RPMI8226 (cell line): ENCODE results near the gene NCSTN.
"Not testable (repeated sequence)": the region's sequence is repeated elsewhere in the genome, so short reads cannot be mapped to it uniquely, and the experiment has no call there.

Experiments used
- DNase-seq: peaks from one replicate; pipeline ENCODE4 v3.0.0-alpha.2; 2015

The NCSTN gene

DNA sequence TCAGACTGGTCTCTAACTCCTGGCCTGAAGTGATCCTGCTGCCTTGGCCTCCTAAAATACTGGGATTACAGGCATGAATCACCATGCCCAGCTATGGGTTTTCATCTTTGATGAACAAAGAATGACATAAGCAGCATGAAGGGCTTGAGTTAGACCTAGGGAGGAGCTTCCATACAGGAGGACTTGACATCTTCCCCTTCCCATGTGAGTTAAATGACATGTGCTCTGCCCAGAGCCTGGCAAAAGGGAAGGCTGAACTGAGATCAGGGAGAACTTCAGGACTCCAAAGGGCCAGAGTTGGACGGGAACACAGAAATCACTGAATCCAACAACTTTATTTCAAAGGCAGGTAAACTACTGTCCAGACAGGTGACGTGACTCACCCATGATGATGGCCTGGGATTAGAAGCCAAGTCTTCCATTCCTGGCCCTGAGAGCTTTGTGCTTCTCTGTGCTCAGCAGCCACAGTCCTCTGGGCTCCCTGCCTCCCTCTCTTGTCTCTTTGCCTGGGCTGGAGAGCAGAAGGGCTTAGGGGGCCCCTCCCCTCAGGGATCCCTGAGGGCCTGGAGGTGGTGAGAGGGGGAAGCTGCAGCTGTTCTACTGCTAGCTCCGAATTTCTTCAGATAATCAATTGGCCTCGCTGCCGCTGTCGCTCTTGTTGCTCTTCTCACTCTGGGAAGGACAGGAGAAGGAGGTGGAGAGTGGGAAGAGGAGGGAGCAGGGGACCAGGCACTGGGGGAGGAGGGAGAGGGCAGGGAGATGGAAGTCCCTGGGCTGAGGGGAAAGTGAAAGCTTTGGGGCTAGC, 31.3 kb downstream of the NCSTN start:
- no peak for DNase-seq

DNA sequence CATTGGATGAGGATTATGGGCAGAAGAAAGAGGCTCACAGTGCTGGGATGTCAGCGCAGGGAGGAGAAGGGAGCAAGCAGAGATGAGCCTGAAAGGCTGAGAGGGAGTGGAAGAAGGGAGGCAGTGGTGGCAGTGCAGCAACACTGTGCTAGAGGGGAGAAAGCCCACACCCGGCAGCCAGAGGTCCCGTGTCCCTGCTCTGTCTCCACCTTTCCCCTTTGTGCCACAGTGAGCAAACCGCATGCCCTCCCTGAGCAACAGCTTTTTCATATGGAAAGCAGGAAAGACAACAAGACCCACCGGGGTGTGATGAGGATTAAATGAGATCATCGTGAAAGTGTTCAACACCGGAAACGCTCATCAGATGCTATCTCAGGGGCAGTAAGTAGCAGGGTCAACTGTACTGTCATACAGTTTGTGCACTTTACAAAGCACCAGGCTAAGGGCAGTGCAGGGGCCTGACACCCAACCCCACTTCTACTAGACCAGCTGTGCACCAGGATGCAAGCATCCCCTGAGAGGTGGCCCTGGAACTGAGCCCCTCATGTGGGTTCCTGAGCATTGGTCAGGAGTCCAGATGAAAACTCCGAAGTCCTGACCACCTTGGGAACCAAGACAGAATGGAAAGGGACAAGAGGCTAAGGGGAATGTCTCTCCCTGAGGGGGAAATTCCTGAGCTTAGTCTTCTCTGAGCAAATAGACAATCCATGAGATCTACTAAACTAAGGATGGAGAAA, 32.8 kb downstream of the NCSTN start:
- DNase-seq = no peak

DNA sequence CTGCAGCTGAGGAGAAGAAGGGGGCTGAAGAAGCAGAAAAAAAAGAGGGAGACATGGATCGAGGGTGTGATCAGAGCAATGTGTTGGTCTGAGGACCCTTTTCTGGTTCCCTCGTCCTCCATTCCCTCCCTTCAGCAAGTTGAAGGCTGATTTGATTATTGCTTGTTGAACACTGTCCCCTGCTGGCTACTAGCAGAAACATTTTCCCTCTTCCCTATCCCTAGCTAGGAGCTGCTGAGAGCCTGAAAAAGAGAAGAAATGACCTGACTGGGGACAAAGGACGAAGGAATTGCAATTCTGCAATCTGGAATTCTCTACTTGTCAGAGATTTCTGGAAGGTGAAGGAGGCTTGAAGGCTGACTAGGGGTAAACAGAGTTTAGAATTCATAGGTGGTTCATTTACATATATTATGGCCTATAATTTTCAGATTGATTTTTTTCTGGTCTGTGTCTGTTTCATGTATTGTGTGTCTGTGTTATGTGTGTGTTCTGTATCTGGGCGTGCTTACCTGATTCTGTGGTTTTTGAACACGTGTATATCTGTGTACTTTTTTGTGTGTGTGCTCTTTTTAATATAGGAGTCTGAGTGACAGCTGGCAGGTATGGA, 33.4 kb downstream of the NCSTN start:
- peak; percentile 54 for DNase-seq

GRCh38 chr1:160377585-160378206, 34.5 kb downstream of the NCSTN start:
- DNase-seq = no peak

- not testable (repeated sequence) for DNase-seq
These were observed 41.6 kb downstream of the NCSTN start for GRCh38 chr1:160384812-160385211.

DNA sequence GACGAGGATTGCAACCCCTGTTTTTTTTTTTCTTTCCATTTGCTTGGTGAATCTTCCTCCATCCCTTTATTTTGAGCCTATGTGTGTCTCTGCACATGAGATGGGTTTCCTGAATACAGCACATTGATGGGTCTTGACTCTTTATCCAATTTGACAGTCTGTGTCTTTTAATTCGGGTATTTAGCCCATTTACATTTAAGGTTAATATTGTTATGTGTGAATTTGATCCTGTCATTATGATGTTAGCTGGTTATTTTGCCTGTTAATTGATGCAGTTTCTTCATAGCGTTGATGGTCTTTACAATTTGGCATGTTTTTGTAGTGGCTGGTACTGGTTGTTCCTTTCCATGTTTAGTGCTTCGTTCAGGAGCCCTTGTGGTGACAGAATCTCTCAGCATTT, 45.2 kb downstream of the NCSTN start:
- DNase-seq = not testable (repeated sequence)

GRCh38 chr1:160394673-160395072, 51.5 kb downstream of the NCSTN start:
- no peak for DNase-seq

- no peak for DNase-seq
These were observed 54.5 kb downstream of the NCSTN start for GRCh38 chr1:160397651-160398050.

DNA sequence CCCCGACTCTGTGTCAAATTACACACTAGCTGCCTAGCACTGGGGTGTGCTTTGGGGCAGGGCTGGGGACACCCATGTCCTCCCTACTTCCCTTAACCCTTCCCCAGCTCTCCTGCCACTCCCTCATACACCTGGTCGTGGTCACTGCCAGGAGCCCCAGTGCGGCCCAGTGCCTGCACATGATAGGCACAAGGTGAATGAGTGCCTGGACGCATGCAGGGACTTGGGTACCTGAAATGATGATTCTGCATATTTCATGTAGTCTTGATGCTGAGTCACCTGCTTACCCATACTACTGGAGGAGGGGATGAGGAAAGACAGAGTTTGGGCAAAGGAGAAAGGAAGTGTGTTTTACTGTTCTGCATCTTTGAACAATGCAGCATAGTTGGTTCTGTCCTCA, 55.6 kb downstream of the NCSTN start:
- peak; percentile 58 for DNase-seq

- DNase-seq = no peak
These were observed 56.5 kb downstream of the NCSTN start for GRCh38 chr1:160399544-160400222.

DNA sequence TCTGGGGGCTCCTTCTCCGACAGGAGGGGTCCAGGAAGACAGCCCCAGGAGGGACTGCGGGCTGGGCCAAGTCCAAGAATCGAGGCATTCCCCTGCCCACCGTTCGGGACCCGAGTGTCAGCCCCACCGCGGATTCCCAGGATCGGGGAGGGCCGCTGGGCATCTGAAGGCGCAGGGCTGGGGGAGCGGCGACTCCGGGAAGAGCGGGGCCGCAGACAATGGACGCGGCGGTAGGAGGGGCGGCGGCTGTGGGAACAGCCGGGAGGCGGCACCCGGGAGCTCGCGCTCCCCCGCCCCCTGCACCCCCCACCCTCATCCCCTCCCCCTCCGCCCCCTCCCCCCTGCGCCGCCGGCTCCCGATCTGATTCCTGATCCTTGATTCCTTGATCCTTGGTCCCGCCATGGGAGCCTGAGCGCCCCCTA, 57.1 kb downstream of the NCSTN start, which contains the start of gene VANGL2:
Gene VANGL2, plus strand, starts transcription at position 342 of the 423 bp plus-strand sequence. CDS start 15,274 bp downstream, outside the sequence.
- no peak for DNase-seq

GRCh38 chr1:160400646-160401486, 57.7 kb downstream of the NCSTN start:
- DNase-seq = no peak

DNA sequence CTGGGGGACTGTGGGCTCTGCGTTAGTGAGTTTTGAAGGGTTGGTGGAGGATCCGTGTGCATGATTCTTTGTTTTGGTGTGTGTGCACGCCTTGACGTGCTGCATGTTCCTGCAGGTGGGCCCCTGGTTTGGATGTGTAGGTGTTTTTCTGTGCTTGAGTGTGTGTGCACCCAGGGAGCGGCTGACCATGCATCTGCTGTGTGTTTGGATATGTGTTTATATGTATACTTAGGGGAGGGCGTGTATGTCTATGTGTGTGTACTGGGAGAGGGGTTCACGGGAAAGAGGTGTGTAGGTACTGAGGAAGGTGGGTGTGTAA, 58.3 kb downstream of the NCSTN start:
- no peak for DNase-seq

DNA sequence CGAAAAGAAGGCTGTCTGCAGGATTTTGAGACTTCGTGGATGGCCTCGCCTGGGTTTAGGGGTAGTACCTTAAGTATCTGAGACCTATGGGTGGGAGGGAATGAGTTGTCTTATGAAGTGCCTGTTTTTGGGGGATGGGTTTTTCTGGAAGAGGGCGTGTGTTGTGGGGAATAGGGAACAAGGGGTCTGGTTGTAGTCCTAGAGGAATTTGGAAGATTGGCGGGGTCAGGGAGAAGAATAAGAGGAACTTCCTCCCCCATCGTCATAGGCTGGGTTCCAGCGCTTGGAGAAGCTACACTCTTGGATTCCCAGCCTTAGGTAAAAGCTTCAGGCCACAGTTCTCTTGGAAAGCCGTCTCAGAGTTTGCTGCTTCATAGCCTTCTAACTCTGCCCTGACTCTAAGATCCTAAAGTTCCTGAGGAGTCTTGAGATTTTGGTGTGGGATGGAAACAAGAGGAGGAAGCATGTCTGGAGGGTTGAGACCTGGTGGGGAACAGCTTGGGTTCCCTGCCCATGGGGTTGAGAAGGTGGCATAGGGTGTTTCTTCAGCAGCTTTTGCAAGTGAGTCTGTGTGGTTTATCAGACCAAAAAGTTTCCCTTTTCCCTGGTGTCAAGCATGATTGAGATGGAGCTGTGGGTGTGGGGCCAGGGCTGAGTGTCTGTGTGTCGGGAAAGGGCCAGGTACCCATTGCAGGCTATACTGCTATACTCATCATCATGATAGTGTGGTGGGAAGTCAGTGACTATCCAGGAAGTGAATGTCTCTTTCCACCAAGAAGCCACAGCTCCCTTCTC, 59.0 kb downstream of the NCSTN start:
- no peak for DNase-seq

DNA sequence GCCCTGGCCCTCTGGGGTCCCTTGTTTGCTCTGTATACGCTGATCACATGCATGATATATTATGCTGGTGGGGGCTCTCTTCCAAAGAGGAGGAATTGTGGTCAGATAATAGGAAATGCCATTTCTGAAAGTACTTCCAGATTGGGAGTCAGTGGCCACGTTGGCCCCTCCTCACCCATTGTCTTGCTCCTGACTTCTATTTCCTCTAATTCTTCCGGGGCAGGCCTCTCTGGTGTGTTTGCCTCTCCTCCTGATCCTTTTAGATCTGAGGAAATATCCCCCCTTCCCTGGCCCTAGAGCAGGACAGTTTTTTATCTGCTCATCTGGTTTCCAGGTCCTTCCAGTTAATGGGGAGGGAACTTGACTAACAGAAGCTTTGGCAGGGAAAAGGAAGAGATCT, 60.1 kb downstream of the NCSTN start:
- DNase-seq = no peak

DNA sequence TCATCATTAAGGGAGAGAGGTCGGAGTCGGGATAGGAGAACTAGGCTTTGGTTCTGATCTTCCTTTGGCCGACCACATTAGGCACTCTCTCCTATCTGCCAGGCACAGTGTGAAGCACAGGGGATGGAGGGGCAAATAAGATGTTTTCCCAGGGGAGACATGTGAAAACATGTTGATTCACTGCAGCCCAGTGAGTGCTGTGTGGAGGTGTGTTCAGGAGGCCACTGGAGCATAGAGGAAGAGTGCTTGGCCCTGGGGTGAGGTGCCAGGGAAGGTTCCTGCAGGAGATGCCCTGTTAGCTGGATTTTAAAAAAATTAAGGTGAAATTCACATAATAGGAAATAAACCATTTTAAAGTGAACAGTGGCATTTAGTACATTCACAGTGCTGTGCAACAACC, 60.9 kb downstream of the NCSTN start:
- DNase-seq = no peak

GRCh38 chr1:160405331-160405877, 62.2 kb downstream of the NCSTN start:
- DNase-seq = no peak

GRCh38 chr1:160406131-160406968, 63.2 kb downstream of the NCSTN start:
- DNase-seq = no peak
